ENCODE data around the gene SRL. TPM values are rescaled to one million over a fixed set of nuclear protein-coding genes. Genes with fewer than 3 reads are reported as not detected.

SRL gene
- polyA plus RNA-seq, 3 donors: not detected

DNA sequence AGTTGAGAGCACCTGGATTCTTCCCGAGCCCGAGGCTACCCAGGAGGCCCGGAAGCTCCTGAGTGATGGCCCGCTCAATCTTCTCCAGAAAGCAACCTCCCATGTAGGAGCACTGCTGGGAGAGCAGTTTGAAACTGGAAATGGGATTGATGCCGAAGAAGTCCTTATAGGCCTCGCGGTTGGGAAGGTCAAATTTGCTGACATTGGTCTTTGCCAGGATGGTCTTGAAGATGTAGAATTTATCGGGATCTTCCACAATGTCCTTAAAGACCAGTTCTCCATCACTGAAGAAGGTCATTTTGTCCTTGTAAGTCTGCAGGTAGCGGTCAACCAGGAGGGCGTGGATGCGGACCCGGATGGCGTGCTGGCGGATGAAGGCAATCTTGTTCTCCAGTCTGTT is 49.7 kb downstream of the SRL start:
- Histone ChIP-seq H4K20me1 (ENCODE audit: insufficient read depth, low read length) (no peaks in the 10 kb centered on the region), H3K9me3 (replicated peaks in 1 of 2; ENCODE audit: control insufficient read depth in 1 of 2, insufficient read depth in 1 of 2, low read length in 2 of 2) (no peaks in the 10 kb centered on the region)

DNA sequence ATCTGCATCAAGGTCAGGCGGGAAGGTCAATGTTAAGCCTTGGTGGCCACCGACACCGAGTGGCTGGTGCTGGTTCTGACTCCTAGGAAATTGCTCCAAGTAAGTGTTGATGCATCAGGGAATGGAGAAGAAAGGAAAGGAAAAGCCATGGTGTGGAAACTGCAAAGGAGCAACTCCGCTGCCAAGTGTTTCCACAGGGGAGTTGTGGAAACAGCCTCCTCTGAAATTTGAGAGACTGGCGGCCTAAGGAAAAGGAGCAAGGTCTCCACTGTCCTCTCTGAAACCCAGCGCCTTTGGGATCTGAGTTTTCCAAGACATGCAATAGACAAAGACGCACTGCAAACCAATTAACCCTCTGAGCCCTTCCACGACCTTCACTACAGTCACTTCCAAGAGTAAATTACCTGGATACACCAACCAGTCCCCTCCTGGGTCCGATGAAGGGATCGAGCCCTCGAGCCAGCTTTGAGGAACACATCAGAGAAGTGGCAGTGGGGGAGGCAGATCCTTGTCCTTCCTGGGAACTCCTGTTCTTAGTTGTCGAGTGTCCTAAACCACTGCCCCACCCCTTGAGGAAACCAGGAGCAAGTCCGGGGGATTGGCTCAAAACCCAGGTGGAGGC is 51.1 kb downstream of the SRL start:
- Mint-ChIP-seq H3K4me3 (peak overlapping the region in 1 of 2 donors; percentile 73), H3K36me3 (no peaks in the 10 kb centered on the region), H3K27me3 (ENCODE audit: low read depth in 3 of 3) (peaks cover 44 to 65% (median 52%) of the 10 kb centered on the region in 3 donors), H3K4me1 (peaks cover 25% of the 10 kb centered on the region), H3K9me3 (peaks cover 0 to 10% (median 5%) of the 10 kb centered on the region in 7 donors), H3K27ac (no peak overlapping the region)
- WGBS (ENCODE audit: insufficient coverage): 84% methylated on average over 7 of the region's 13 CpGs
- intact Hi-C loops (cut with micrococcal nuclease): loop anchor here in 1 of 2 donors (10.0 kb wide), 1 partner anchor 186 kb away; no protein-coding TSS in a partner anchor
- peaks cover 20 to 39% of the 10 kb centered on the region in 2 donors for H3K27me3 ChIP-seq (ENCODE audit: control insufficient read depth in 2 of 2, insufficient read depth in 2 of 2, low read length in 2 of 2)
- no peaks in the 10 kb centered on the region for H3K36me3 ChIP-seq (replicated peaks in 1 of 2; ENCODE audit: control insufficient read depth in 1 of 2, insufficient read depth in 2 of 2, low read length in 2 of 2)
- peaks cover 17 to 29% of the 10 kb centered on the region in 2 donors for H3K4me1 ChIP-seq (ENCODE audit: control insufficient read depth in 1 of 2, insufficient read depth in 2 of 2, low read length in 2 of 2)
- H3K79me2 ChIP-seq (ENCODE audit: insufficient read depth, low read length): no peaks in the 10 kb centered on the region
- no peak overlapping the region for H3K9ac ChIP-seq (ENCODE audit: insufficient read depth, low read length, poor library complexity, severe bottlenecking)
- no peaks in the 10 kb centered on the region for H3K9me3 ChIP-seq (replicated peaks in 1 of 2; ENCODE audit: control insufficient read depth in 1 of 2, insufficient read depth in 1 of 2, low read length in 2 of 2)
- no peaks in the 10 kb centered on the region for H4K20me1 ChIP-seq (ENCODE audit: insufficient read depth, low read length)
- H2AFZ ChIP-seq (ENCODE audit: insufficient read depth, low read depth, low read length, poor library complexity, severe bottlenecking): no peak overlapping the region
- TF ChIP-seq, protein P1, sequence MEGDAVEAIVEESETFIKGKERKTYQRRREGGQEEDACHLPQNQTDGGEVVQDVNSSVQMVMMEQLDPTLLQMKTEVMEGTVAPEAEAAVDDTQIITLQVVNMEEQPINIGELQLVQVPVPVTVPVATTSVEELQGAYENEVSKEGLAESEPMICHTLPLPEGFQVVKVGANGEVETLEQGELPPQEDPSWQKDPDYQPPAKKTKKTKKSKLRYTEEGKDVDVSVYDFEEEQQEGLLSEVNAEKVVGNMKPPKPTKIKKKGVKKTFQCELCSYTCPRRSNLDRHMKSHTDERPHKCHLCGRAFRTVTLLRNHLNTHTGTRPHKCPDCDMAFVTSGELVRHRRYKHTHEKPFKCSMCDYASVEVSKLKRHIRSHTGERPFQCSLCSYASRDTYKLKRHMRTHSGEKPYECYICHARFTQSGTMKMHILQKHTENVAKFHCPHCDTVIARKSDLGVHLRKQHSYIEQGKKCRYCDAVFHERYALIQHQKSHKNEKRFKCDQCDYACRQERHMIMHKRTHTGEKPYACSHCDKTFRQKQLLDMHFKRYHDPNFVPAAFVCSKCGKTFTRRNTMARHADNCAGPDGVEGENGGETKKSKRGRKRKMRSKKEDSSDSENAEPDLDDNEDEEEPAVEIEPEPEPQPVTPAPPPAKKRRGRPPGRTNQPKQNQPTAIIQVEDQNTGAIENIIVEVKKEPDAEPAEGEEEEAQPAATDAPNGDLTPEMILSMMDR (IDR thresholded peaks at IDR 0.05): no peak
- no peak for DNase-seq
- H3K27ac ChIP-seq (ENCODE audit: low read depth in 1 of 2, low read length in 2 of 2): no peak overlapping the region
- H3K4me3 ChIP-seq (replicated peaks in 1 of 3; ENCODE audit: low read depth in 2 of 3, low read length in 3 of 3): no peak overlapping the region
- no peak overlapping the region for H3K4me2 ChIP-seq (replicated peaks; ENCODE audit: extremely low read depth, low read length, poor library complexity, severe bottlenecking)

More for the DNA sequence above, 49.7 kb downstream of the SRL start:
- Mint-ChIP-seq H3K27me3 (ENCODE audit: low read depth in 3 of 3) (peaks cover 33 to 54% (median 42%) of the 10 kb centered on the region in 3 donors), H3K9me3 (peaks cover 0 to 13% (median 5%) of the 10 kb centered on the region in 7 donors), H3K4me3 (peak overlapping the region in 1 of 2 donors; percentile 28), H3K27ac (no peak overlapping the region), H3K36me3 (no peaks in the 10 kb centered on the region), H3K4me1 (peaks cover 25% of the 10 kb centered on the region)
- Histone ChIP-seq H3K4me2 (replicated peaks; ENCODE audit: extremely low read depth, low read length, poor library complexity, severe bottlenecking) (no peak overlapping the region), H3K27ac (ENCODE audit: low read depth in 1 of 2, low read length in 2 of 2) (no peak overlapping the region), H2AFZ (ENCODE audit: insufficient read depth, low read depth, low read length, poor library complexity, severe bottlenecking) (no peak overlapping the region), H3K36me3 (replicated peaks in 1 of 2; ENCODE audit: control insufficient read depth in 1 of 2, insufficient read depth in 2 of 2, low read length in 2 of 2) (no peaks in the 10 kb centered on the region), H3K4me3 (replicated peaks in 1 of 3; ENCODE audit: low read depth in 2 of 3, low read length in 3 of 3) (no peak overlapping the region), H3K9ac (ENCODE audit: insufficient read depth, low read length, poor library complexity, severe bottlenecking) (no peak overlapping the region), H3K27me3 (ENCODE audit: control insufficient read depth in 2 of 2, insufficient read depth in 2 of 2, low read length in 2 of 2) (peaks cover 18 to 27% of the 10 kb centered on the region in 2 donors), H3K79me2 (ENCODE audit: insufficient read depth, low read length) (no peaks in the 10 kb centered on the region), H3K4me1 (ENCODE audit: control insufficient read depth in 1 of 2, insufficient read depth in 2 of 2, low read length in 2 of 2) (peaks cover 17 to 29% of the 10 kb centered on the region in 2 donors)
- TF ChIP-seq, protein P1 (IDR thresholded peaks at IDR 0.05): no peak
- WGBS (ENCODE audit: insufficient coverage): 84% methylated on average over 9 of the region's 14 CpGs
- intact Hi-C loops (cut with micrococcal nuclease): loop anchor here in 1 of 2 donors (10.0 kb wide), 1 partner anchor 187 kb away; no protein-coding TSS in a partner anchor
- DNase-seq: no peak
